HG03064 (cell line): Measurements from ENCODE around the gene FBL.
"Not testable (repeated sequence)": the region's sequence is repeated elsewhere in the genome, so short reads cannot be mapped to it uniquely, and the experiment has no call there.

ENCODE experiments used
- ATAC-seq: cut with Tn5 transposase; IDR thresholded peaks from one replicate; pipeline ENCODE4 v1.9.1; 2021; ENCODE audit warnings: low read depth; ENCODE audit not compliant: unreplicated experiment

The FBL gene

GRCh38 chr19:39845933-39846677 is at the start of gene FBL:
Gene FBL, minus strand, starts transcription at chr19:39846379. Its CDS starts 79 bp downstream, at chr19:39846300.
- peak; percentile 63 for ATAC-seq

- ATAC-seq: not testable (repeated sequence)
These were observed 48.9 kb upstream of the FBL start for GRCh38 chr19:39895096-39895495.

- not testable (repeated sequence) for ATAC-seq
These were observed 48.0 kb upstream of the FBL start for GRCh38 chr19:39894236-39894606.

- not testable (repeated sequence) for ATAC-seq
These were observed 47.4 kb upstream of the FBL start for GRCh38 chr19:39893366-39894235.

- ATAC-seq: not testable (repeated sequence)
These were observed 46.3 kb upstream of the FBL start for GRCh38 chr19:39892506-39892902.

- not testable (repeated sequence) for ATAC-seq
These were observed 45.7 kb upstream of the FBL start for GRCh38 chr19:39891660-39892505.

GRCh38 chr19:39890755-39891551 is 44.8 kb upstream of the FBL start:
- no peak for ATAC-seq

- ATAC-seq: not testable (repeated sequence)
These were observed 43.9 kb upstream of the FBL start for GRCh38 chr19:39889872-39890754.

GRCh38 chr19:39887456-39887951 is 41.3 kb upstream of the FBL start:
- ATAC-seq: not testable (repeated sequence)

- not testable (repeated sequence) for ATAC-seq
These were observed 39.8 kb upstream of the FBL start for GRCh38 chr19:39885821-39886554.

- not testable (repeated sequence) for ATAC-seq
These were observed 38.5 kb upstream of the FBL start for GRCh38 chr19:39884721-39885120.

GRCh38 chr19:39882645-39883044 is 36.5 kb upstream of the FBL start:
- not testable (repeated sequence) for ATAC-seq

- ATAC-seq: not testable (repeated sequence)
These were observed 35.4 kb upstream of the FBL start for GRCh38 chr19:39881495-39882110.

- ATAC-seq: not testable (repeated sequence)
These were observed 34.1 kb upstream of the FBL start for GRCh38 chr19:39880241-39880640.

- not testable (repeated sequence) for ATAC-seq
These were observed 33.6 kb upstream of the FBL start for GRCh38 chr19:39879796-39880195.

- ATAC-seq: not testable (repeated sequence)
These were observed 32.7 kb upstream of the FBL start for GRCh38 chr19:39878866-39879265.

GRCh38 chr19:39878398-39878797 is 32.2 kb upstream of the FBL start:
- ATAC-seq: no peak
